Right hindlimb (tissue), 1 donor: Measurements from ENCODE around the gene SEPTIN1.
"Not testable (repeated sequence)": the region's sequence is repeated elsewhere in the genome, so short reads cannot be mapped to it uniquely, and the experiment has no call there.

Source experiments
- DNase-seq: peaks from one replicate; pipeline ENCODE4 v3.0.0-alpha.2; 2018

The SEPTIN1 gene

DNA sequence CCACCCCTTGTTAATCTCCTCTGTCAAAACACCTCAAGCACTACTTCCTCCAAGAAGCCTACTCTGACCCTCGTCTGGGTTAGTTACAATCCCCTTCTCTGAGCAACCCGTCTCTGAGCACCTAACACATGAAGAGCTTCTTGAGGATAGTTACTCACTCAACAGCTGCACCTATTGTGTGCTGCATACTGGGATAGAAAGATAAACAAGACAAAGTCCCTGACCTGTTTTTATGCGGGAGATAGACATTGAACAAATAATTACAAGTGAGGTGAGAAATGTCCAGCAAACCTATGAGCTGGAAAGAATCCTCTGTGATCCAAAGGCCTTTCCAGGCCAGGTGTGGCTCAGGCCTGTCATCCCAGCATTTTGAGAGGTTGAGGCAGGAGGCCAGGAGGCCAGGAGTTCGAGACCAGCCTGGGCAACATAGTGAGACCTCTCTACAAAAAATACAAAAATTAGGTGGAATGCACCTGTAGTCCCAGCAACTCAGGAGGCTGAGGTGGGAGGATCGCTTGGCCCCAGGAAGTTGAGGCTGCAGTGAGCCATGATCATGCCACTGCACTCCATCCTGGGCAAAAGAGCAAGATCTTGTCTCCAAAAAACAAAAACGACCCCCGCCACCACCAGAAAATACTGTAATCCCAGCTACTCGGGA, 19.5 kb upstream of the SEPTIN1 start:
- no peak for DNase-seq

DNA sequence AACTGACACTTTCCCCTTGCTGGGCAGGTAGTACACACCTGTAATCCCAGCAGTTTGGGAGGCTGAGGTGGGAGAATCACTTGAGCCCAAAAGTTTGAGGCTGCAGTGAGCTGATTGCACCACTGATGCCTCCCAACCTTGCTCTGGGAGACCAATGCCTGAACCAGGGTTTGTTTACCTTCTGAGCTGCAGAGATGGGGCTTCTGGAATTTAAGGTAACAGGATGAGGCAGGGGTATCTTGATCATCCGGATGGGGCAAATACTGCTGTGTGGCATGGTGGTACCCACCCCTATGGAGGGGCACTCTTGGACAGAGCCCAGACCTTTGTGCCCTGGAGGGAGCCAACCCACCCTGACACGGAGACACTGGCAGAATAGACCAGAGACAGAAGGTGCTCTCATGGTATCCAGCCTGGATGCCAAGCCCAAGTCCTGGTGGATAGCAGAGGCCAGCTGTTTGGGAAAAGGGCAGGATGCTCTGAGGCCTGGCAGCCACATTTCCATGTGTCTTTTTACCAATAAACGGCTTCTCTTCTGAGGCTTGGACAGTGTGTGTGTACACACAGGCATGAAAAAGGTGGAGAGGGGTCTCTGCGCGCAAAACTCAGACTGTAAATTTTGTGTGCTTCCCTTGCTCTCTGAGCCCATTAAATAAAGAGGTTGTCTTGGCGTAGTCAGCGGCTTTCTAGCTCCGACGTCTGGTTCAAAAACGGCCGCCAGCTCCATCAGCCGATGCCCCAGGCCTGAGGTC, 17.2 kb upstream of the SEPTIN1 start:
- DNase-seq = peak; percentile 26

DNA sequence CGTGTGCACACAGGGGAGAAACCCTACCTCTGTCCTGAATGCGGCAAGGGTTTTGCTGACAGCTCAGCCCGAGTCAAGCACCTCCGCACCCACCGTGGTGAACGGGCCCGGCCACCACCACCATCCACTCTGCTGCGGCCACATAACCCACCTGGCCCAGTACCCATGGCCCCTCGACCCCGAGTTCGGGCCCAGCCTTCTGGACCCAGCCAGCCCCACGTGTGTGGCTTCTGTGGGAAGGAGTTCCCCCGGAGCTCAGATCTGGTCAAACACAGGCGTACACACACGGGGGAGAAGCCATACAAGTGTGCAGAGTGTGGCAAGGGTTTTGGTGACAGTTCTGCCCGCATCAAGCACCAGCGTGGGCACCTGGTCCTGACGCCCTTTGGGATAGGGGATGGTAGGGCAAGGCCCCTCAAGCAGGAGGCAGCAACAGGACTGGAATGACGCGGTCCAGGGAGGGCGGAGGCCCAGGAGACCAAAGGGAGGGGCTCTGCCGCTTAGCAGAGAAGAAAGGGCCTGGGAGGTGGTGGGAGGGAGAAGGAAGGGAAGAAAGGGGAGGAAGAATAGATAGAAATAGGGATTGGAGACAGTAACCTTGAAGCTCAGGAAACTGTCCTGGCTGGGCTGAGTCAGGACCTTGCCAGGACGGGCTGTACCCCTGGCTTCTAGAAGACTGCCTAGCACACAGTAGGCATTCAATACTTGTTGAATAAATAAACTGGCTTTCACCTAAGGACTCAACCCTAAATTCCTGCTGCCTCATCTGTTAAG, 16.5 kb upstream of the SEPTIN1 start:
- no peak for DNase-seq

DNA sequence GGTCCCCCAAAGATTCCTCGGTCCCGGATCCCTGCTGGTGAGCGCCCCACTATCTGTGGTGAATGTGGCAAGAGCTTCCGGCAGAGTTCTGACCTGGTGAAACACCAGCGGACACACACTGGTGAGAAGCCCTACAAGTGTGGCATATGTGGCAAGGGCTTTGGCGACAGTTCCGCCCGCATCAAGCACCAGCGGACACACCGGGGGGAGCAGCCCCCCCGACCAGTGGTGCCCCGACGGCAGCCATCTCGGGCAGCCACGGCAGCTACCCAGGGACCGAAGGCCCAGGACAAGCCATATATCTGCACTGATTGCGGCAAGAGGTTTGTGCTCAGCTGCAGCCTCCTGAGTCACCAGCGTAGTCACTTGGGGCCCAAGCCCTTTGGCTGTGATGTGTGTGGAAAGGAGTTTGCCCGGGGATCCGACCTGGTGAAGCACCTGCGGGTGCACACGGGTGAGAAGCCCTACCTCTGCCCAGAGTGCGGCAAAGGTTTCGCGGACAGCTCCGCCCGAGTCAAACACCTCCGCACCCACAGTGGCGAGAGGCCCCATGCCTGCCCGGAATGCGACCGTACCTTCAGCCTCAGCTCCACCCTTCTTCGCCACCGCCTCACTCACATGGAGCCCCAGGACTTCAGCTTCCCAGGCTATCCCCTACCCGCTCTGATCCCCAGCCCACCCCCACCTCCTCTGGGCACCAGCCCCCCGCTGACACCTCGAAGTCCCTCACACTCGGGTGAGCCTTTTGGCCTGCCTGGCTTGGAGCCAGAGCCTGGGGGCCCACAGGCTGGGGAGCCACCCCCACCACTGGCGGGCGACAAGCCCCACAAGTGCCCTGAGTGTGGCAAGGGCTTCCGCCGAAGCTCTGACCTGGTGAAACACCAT, 15.7 kb upstream of the SEPTIN1 start:
- no peak for DNase-seq

DNA sequence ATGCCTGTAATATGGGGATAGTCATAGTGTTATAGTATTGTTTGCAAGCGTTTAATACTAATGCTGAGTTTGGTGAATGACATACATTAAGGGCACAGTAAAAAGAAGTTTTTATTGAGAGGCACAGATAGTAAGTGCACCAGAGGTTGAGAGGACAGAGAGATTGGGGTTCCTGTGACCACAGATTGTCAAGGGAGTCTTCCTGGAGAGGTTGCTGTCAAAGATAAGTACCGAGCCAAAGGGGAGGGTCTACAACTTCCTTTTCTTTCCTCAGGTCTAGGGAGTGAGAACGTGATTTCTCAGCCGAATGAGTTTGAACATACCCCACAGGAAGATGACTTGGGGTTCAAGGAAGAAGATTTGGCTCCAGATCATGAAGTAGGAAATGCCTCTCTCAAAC, 14.7 kb upstream of the SEPTIN1 start:
- DNase-seq = no peak

DNA sequence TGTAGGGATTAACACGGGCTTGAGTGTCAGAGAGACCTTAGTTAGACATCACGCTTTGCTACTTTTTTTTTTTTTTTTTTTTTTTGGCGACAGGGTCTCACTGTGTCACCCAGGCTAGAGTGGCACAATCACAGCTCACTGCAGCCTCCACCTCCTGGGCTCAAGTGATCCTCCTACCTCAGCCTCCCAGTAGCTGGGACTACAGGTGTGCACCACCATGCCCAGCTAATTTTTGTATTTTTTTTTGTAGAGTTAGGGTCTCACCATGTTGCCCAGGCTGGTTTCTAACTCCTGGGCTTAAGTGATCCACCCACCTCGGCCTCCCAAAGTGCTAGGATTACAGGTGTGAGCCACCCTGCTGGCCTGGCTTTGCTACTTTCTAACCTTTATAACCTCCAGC, 14.3 kb upstream of the SEPTIN1 start:
- DNase-seq = not testable (repeated sequence)

DNA sequence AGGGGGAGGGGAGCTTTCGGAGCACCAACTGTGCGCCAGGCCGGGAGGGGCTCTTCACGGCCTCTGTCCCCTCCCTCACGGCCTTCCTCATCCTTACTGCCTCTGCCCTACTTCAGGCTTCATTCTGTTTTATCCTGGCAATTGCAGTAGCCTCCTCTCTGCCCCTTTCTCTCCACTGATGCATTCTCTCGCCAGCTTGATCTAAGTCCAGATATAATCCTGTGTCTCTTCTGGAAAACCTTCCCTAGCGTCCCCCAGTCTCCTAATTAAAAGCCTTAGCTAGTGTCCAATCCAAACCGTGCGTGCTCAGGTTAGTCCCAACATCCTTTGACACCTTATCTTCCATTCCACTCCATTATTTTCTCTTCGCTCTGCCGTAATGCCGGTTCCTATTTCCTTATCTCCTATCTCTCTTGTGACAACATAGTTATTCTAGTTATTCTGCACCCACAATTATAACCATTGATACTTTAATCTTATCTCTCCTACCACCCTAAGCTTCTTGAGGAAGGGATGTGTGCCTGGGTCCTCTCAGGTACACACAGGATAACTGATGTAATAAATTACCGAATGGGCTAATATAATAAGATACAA, 13.7 kb upstream of the SEPTIN1 start:
- DNase-seq = no peak

DNA sequence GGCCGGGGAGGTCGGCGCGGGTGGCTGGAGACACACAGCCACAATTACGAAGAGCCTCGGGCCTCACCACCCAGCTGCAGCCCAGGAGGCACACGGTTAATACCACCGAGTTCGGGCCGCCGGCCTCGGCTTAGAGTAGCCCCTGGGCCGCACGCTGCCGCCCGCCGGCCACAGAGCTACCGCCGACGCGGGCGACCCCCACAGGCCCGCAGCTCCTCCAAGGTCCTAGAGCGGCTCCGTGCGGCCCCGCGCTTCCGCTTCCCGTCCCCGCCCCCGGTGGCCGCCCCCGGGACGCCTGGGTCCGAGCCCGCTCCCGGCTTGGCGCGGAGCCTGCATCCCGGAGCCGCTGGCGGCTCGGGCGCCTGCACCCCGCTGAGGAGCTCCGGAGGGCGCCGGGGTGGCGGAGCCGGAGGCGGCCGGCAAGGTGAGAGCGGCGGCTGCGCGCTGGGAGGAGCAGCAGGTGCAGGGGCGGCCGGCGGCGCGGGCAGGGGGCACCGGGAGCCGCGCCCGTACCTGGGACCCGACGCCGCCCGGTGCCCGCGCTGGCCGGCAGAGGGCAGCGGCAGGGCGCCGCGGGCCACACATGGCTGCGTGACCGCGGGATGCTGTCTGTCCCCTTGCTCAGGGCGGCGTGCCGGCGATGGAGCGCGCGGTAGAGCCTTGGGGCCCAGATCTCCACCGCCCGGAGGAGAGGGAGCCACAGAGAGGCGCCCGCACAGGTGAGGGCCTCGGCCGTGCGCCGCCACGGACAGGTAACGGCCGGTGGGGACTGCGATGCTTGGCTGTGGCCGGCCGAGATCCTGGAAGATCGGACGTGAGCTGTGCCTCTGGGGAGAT, 13.0 kb upstream of the SEPTIN1 start, which contains the start of gene ZNF48:
ZNF48 (plus strand) TSS at position 266 of the 837 bp plus-strand sequence; CDS start at position 641, 375 bp downstream.
- peak; percentile 94 for DNase-seq

DNA sequence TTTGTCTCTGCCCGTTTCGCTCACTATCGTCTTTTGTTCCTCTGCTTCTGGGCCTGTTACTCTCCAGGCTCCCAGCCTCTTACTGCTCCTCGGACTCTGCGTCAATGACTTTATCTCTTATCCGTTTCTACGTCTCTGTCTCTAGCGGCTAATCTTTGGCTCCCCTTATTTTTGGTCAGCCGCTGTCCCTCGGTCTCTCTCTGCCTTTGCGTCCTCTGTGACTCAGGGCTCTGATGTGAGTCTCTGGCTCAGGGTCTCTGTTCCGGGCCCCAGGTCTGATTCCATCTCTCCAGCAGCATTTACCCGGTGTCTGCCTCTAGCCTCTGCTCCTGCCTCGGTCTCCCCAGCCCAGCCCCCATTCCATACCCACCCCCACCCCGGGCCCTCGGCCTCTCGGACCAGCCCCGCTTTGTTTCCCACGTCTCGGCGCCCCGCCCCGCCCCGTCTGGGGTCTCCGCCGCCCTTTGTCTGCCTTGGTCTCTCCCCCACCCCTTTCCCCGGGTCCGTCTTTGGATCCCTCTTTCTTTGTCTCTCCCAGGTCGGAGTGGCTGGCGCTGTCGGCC, 12.3 kb upstream of the SEPTIN1 start:
- DNase-seq = no peak

DNA sequence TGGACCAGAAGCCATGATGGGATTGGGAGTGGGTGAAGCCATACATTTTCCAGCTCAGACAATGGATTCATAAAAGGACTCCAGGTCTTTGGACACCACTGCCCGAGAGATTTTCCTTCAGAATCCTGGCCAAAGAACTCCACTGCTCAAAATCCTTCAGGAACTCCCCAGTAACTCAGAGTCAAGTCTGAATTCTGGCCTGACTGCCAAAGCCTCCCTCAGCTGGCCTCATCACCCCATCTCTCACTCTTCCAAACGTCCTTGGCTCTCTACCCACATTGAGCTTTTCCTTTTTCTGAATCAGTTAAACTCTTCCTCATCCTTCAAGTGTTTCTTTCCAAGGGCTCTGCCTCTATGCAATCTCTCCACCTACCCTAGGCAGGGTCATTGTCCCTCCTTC, 1.2 kb upstream of the SEPTIN1 start:
- DNase-seq = peak; percentile 80

DNA sequence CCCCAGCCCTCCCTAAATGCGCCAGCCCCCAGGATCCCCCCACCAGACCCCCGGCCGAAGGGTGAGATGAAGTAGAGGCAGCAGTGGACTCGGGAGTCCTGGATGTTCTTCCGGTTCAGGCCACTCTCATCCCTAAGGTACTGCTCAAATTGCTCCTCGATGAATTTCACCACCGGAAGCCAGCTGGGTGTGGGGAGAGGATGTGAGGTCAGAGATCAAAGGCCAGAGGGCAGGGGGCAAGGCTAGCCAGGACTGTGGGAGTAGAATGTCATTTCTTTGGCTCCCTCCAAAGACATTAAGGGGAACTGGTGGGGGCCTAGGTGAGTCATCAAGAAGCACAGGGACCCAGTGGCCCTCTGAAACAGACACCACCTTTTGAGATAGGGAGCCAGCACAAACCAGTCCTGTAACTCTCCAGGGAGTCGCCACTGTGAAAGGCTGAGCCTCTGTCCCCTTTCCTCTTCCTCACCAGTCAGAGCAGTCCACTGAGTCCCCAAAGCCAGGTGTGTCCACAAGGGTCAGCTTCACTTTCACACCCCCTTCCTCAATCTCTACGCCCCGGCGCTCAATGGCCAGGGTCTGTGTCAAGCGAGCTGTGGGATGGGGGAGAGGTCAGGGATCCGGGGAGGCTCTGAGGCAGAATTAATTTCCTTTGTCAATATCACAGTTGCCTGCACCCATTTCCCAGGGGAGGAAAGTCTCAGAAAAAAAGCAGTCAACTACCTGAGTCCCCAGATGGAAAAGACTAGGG, 895 bp downstream of the SEPTIN1 start:
- no peak for DNase-seq

DNA sequence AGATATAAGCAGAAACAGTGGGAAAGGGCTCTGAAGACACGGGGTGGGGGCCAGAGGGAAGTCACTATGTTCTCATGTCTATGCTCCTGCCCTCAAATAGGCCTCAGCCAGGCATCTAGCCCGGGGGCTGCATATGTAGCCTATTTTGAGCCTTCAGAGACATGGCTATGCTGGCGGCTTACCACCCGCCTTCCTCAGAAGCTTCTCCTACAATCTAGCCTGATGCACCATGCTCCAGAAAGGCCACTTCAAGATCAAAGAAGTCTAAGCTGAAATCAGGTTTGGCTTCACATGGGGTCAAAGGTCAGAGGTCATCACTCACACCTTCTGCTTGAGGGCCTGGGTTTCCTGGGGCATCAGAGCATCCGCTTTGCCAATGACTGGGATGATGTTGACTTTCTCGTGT, 1.6 kb downstream of the SEPTIN1 start:
- DNase-seq = no peak

DNA sequence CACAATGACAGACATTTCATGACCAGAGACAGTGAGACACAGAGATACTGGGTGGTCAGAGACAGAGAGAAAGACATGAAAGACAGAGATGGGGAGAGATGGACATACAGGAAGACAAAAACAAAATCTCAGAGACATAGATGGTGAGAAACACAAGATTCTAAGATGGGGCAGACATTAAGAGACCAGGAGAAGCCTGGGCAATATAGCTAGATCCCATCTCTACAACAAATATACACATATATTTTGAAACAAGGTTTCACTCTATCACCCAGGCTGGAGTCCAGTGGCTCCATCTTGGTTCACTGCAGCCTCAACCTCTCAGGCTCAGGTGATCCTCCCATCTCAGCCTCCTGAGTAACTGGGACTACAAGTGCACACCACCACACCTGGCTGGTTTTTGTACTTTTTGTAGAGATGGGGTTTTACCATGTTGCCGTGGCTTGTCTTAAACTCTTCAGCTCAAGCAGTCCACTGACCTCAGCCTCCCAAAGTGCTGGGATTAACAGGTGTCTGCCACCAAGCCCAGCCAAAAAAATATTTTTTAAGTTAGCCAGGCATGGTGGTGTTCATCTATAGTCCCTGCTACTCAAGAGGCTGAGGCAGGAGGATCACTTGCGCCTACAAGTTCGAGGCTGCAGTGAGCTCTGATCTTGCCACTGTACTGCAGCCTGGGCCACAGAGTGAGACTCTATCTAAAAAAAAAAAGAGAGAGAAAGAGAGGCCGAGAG, 2.1 kb downstream of the SEPTIN1 start:
- DNase-seq = no peak

DNA sequence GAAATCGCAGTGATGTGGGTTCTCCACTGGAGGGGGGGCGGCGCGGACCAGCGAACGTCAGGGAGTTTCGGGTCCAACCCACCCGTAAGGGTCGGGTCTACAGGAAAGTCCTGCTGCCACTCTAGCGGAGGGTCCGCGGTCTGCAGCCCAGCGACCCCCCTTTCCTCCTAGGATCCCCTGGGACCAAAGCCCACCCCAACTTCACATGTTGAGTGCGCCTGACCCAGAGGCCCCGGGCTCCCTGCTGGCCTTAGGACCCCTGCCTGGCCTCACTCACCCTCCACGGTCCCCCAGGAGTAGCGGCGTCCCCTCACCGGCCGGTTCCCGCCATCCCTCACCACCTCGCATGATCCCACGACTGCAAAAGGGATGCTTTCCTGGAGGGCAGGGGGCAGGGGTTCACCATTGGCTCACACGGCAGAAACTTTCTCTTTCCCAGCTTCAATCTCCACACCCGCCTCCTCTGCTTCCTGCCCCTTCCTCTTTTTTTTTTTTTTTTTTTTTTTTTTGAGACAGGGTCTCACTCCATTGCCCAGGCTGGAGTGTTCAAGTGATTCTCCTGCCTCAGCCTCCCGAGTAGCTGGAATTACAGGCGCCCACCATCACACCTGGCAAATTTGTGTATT, 3.1 kb downstream of the SEPTIN1 start:
- no peak for DNase-seq

DNA sequence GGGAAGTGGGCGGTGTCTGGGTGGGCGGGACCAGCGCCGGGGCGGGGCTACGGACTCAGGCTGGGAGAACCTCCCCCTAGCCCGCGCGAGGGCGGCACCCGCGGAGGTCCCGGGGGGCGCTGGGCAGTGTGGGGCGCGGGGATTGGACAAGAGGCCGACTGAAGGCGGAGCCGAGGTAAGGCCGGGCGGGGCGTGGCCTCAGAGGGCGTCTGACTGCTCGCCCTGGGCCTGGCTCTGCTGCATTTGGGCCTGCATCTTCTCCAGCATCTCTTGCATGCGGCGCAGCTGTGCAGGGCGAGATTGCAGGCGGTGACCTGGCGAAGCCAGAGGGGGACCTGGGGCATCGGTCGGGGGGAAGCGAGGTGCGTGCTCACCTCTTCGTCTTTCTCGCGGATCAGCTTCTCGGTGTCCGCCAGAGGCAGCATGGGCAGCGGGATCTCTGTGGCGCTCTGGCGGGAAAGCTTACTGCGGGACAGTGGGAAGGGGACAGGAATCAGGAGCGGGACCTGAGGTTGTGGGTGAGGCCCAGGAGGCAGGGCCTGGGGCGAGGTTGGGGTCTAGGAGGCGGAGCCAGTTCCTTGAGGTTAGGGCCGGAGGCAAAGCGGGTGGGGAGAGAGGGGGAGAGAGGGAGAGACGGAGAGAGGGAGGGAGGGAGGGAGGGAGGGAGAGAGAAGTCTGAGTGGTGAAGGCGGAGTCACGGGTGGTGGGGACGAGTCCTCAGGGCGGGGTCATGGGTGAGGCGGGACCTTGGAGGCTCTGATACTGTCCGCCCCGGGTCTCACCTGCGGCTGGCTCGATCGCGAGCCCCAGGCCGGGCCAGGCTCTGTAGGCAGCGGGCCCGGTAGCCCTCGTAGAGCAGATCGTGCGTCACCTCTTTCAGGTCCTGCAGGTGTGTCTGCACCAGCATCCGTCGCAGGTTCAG, 3.9 kb downstream of the SEPTIN1 start:
- DNase-seq = peak; percentile 100

DNA sequence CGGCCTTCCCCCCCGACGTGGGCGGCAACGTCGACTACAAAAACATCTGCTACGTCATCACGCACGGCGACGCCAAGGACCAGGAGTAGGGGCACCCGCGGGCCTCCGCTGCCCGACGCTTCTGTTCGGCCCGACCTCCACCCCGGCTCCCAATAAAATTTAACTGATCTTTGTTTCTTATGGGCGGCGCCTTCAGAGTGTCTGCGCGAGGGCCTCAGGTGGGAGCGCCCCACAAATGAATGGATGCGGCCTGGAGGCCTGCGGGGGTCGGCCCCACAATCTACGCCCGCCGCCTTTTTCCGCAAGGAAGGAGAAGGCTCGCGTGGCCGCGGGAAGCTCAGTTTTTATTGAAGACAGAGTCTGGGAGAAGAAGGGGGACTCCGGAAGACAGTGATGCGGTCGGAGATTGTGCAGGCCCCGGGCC, 4.5 kb downstream of the SEPTIN1 start:
- peak; percentile 95 for DNase-seq

DNA sequence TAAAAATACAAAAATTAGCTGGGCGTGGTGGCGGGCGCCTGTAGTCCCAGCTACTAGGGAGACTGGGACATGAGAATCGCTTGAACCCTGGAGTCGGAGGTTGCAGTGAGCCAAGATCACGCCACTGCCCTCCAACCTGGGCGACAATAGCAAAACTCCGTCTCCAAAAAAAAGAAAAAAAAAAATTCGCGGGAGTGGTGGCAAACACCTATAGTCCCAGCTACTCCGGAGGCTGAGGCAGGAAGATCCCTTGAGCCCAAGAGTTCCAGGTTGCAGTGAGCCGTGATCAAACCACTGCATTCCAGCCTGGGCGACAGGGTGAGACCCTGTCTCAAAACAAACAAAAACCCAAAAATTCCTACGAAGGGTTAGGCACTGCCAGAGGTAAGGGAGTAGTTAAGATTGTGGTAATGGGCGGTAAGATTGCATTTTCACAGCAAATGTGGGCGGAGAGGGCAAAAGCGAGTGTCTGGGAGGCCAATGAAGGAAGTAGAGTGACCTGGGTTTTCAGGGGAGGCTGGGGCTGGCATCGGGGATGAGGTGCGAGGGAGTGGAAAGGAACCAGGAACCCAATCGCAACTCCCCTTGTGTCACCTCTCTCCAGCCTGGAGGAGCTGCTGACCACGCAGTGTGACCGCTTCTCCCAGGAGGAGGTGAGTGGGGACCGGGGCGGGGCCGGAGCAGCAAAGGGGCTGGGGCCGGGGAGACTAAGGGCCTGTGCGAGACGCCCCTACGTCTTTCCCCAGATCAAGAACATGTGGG, 5.1 kb downstream of the SEPTIN1 start:
- DNase-seq = no peak
